ENCODE data around the gene MUC4. TPM values are rescaled to one million over a fixed set of nuclear protein-coding genes. Genes with fewer than 3 reads are reported as not detected.
"Not testable (repeated sequence)": the region's sequence is repeated elsewhere in the genome, so short reads cannot be mapped to it uniquely, and the experiment has no call there.

The MUC4 gene
- total and polyA plus RNA-seq, 3 donors from 2014 or later, result 1.8 to 4.7 (median 4.0) TPM

GRCh38 chr3:195828762-195829161 is 17.0 kb upstream of the MUC4 start:
- Histone ChIP-seq H3K27me3 (no peaks in the 10 kb centered on the region), H3K4me1 (no peaks in the 10 kb centered on the region), H3K27ac (no peak overlapping the region), H3K4me3 (no peak overlapping the region), H3K9me3 (no peaks in the 10 kb centered on the region), H3K36me3 (ENCODE audit: low read depth, missing control alignments) (no peaks in the 10 kb centered on the region)
- WGBS, 2 donors, result 92 to 93% methylated on average over 9 of the region's 9 CpGs
- TF ChIP-seq POLR2A (IDR thresholded peaks at IDR 0.05) (no peak), CTCF (IDR thresholded peaks at IDR 0.05) (no peak)
- no peak for DNase-seq
- intact Hi-C loops (cut with DNase I; ENCODE audit: low total_unique reads), result no loop called here

DNA sequence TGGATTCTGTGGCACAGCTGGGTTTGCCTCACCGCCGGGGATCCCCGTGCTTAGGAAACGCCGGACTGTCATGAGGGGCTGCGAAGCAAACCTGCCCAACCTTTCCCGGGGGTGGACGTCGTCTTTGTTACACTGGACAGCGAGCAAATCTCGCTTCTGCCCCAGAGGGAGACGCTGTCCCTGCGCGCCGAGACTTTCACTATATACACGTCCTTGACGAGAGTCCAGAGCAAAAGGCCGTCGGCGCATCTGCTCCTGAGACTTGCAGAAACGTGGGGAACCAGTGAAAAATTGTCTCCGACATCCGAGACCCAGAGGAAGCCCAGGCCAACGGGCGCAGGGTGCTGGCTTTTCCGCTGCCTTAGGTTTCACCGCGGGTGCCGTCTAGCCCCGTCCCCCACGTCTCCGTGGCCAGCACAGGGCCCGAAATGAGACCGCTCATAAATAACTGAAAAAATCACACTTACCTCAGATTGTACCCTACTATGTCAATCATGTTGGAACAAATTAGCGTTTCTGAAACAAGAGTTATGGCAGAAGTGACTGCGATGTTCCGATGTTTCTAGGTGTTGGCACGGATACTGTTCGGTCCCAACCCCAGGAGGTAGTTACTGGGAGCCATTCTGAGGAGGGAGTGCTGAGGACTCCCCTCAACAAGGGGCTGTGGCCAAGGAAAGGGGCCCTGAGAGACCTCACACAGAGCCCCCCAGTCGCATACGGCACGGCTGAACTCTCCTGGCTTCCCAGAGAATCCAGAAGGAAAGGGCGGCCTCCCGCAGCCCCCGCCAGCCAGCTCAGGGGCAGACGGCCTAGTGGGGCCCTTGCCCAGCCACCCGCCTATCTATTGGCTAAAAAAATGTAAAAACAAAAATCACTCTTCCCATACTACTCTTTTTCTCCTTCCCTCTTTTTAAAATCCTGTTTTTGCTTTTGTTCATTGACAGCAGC is 14.4 kb upstream of the MUC4 start:
- WGBS, 2 donors, result 85 to 91% methylated on average over 47 of the region's 47 CpGs
- TF ChIP-seq POLR2A (IDR thresholded peaks at IDR 0.05), result no peak
- no peak for TF ChIP-seq CTCF (IDR thresholded peaks at IDR 0.05)
- intact Hi-C loops (cut with DNase I; ENCODE audit: low total_unique reads), result no loop called here
- no peak overlapping the region for H3K27ac ChIP-seq
- H3K4me1 ChIP-seq, result no peaks in the 10 kb centered on the region
- no peaks in the 10 kb centered on the region for H3K27me3 ChIP-seq
- no peaks in the 10 kb centered on the region for H3K9me3 ChIP-seq
- H3K4me3 ChIP-seq, result no peak overlapping the region
- DNase-seq, result no peak
- H3K36me3 ChIP-seq (ENCODE audit: low read depth, missing control alignments), result no peaks in the 10 kb centered on the region

DNA sequence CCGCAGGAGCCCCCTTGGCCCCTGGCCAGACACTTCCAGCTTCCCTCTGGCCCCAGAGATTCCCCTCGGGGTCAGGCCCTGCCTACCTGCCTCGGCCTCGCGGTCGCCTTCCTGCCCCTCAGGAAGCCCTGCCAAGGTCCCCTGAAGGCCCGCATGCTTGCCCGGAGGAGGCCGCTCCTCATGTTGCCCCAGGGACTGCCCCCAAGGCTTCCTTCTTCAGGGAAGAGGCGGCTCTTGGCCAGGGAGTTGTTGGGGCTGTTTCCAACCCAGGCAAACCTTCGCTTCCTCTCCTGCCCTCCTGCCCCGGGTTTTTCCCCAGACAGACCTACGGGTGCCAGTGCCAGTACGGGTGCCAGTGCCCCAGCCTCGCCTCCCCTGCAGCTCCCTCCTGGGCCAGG is 13.5 kb upstream of the MUC4 start:
- Histone ChIP-seq H3K27me3 (no peaks in the 10 kb centered on the region), H3K36me3 (ENCODE audit: low read depth, missing control alignments) (no peaks in the 10 kb centered on the region), H3K4me3 (no peak overlapping the region), H3K27ac (no peak overlapping the region), H3K9me3 (no peaks in the 10 kb centered on the region), H3K4me1 (no peaks in the 10 kb centered on the region)
- no peak for DNase-seq
- 76 to 82% methylated on average over 6 to 15 of the region's 15 CpGs for WGBS, 2 donors
- intact Hi-C loops (cut with DNase I; ENCODE audit: low total_unique reads), result no loop called here
- TF ChIP-seq POLR2A (IDR thresholded peaks at IDR 0.05), result no peak
- TF ChIP-seq CTCF (IDR thresholded peaks at IDR 0.05), result no peak

GRCh38 chr3:195824425-195825190 is 12.9 kb upstream of the MUC4 start:
- H3K4me1 ChIP-seq; H3K36me3 ChIP-seq (ENCODE audit: low read depth, missing control alignments); H3K27me3 ChIP-seq; intact Hi-C loops (cut with DNase I; ENCODE audit: low total_unique reads); H3K9me3 ChIP-seq; H3K27ac ChIP-seq; DNase-seq; H3K4me3 ChIP-seq: not testable (repeated sequence)
- WGBS, 2 donors, result 67 to 75% methylated on average over 9 to 13 of the region's 13 CpGs

GRCh38 chr3:195823999-195824398 is 12.3 kb upstream of the MUC4 start:
- intact Hi-C loops (cut with DNase I; ENCODE audit: low total_unique reads), result no loop called here
- no peaks in the 10 kb centered on the region for H3K27me3 ChIP-seq
- H3K9me3 ChIP-seq, result no peaks in the 10 kb centered on the region
- WGBS, 2 donors, result 73 to 81% methylated on average over 10 to 13 of the region's 13 CpGs
- no peaks in the 10 kb centered on the region for H3K4me1 ChIP-seq
- no peak overlapping the region for H3K27ac ChIP-seq
- no peak for DNase-seq
- TF ChIP-seq CTCF (IDR thresholded peaks at IDR 0.05), result no peak
- TF ChIP-seq POLR2A (IDR thresholded peaks at IDR 0.05), result no peak
- no peak overlapping the region for H3K4me3 ChIP-seq
- no peaks in the 10 kb centered on the region for H3K36me3 ChIP-seq (ENCODE audit: low read depth, missing control alignments)

Data from testis (tissue), 3 donors.